GM19351 (cell line): ENCODE results near the gene PCNT.
A peak's percentile ranks its signal among the peaks of the same experiment; 100 is the strongest.
"Not testable (repeated sequence)": the region's sequence is repeated elsewhere in the genome, so short reads cannot be mapped to it uniquely, and the experiment has no call there.

Source experiments
- ATAC-seq: cut with Tn5 transposase; IDR thresholded peaks from one replicate; pipeline ENCODE4 v1.9.1; 2021; ENCODE audit warnings: mild to moderate bottlenecking, moderate library complexity; ENCODE audit not compliant: unreplicated experiment

PCNT gene

DNA sequence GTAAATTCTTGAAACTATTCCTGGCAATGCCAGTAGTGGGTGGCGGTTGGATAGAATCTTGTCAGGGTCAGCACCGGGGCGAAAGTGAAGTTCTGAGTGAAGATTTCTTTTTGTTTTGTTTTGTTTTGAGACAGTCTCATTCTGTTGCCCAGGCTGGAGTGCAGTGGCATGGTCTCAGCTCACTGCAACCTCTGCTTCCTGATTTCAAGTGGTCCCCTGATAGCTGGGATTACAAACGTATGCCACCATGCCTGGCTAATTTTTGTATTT, 33.3 kb downstream of the PCNT start:
- peak; percentile 55 for ATAC-seq

DNA sequence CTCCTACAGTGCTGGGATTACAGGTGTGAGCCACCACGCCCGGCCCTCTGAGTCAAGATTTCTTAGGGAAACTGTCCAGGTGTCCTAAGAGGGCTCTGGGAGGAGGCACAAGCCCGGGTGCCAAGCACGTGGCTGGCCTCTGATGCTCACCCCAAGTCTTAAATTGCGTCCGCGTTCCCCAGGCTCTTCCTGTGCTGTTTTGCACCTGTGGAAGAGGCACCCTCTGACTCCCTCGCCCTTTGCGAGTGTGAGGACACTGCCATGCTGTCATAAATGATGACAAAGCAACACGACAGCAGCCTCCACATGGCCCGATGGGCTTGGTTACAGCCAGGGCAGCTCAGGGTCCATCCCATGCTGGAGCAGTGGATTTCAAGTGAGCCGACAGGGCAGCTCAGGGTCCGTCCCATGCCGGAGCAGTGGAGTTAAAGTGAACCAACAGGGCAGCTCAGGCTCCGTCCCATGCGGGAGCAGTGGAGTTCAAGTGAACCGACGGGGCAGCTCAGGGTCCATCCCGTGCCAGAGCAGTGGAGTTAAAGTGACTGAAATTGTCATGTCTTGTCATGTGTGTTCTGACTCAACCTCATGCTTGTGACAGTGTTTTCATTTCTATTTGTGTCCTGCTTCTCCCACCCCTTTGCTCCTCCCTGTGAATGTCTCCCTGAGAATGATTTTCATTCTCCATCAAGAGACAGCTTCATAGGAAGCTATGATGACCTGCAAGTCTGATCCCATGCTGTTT, 33.9 kb downstream of the PCNT start:
- peak; percentile 17 for ATAC-seq

DNA sequence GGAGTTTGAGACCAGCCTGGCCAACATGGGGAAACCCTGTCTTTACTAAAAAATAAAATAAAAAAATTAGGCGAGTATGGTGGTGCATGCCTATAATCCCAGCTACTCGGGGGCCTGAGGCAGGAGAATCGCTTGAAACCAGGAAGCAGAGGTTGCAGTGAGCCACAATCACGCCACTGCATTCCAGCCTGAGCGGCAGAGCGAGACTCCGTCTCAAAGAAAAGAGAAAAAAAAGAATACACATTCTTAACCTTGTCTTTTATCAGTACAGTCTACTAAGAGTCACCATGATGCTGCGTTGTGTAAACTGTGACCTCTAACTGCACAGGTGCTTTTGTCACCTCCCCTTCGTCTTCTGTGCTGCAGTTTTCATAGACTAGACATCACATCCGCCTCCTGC, 37.2 kb downstream of the PCNT start:
- no peak for ATAC-seq

DNA sequence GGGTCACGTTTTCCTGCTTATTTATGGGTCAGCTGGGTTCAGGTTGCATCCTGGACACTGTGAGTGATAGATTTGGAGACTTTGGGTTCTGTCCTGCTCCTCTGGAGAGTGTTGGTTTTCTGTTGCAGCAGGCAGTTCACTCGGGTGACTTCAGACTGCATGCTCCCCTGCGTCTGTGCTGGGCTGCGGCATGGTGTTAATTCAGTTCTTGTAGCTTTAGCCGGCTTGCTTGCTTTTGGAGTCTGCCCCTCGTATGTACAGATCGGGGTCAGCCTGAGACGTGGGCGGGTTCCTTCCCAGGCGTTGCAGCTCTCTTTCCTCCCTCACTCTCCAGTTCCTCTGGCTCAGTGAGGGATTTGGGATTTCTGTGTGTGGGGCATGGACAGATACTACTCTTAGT, 38.0 kb downstream of the PCNT start:
- ATAC-seq: no peak

DNA sequence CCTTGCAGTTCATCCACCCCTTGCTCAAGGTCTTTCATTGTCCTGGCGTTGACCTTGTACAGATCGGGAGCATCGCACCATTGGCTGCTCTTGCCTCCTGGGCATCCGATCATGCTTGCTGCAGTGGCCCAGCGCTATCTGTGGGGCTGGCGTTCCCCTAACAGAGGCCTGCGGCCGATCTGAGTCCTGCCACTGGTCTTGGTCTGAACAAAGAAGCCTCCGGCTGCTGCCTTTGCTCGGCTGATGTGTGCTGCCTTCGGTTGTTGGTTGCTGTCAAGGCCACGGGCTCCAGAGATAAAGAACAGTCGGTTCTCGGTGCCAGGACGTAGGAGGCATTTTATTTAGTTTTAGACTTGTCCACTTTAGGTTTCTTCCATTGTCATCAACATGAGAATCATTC, 39.0 kb downstream of the PCNT start:
- no peak for ATAC-seq

DNA sequence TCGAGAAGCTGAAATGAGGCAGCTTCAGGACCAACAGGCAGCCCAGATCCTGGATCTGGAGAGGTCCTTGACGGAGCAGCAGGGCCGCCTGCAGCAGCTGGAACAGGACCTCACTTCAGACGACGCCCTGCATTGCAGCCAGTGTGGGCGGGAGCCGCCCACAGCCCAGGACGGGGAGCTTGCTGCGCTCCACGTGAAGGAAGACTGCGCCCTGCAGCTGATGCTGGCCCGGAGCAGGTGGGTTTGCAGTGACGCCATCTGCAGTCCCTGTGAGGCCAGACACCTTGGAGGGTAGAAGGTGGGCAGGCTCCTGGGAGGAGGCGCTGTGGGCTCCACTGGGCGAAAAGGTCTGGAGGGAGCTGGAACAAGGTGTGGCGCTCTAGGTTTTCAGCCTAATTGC, 39.7 kb downstream of the PCNT start:
- no peak for ATAC-seq

DNA sequence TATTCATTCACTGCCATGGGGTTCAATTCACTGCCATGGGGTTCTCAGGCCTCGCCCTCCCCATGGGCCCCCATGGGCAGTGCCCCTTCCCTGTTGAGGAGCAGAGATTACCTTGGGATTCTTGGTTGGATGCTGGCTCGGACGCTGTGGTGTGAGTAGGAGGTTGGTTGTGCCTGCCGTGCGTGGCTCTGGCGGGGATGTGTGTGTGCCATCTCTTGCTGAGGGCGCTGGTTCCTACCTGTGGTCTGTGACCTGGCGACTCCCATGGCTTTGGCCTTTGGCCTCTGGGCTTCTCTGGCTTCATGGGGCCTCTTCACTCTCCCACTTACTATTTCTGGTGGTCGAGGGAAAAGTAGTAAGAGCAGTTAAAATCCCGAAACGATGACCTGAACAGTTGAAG, 42.1 kb downstream of the PCNT start:
- ATAC-seq: no peak

DNA sequence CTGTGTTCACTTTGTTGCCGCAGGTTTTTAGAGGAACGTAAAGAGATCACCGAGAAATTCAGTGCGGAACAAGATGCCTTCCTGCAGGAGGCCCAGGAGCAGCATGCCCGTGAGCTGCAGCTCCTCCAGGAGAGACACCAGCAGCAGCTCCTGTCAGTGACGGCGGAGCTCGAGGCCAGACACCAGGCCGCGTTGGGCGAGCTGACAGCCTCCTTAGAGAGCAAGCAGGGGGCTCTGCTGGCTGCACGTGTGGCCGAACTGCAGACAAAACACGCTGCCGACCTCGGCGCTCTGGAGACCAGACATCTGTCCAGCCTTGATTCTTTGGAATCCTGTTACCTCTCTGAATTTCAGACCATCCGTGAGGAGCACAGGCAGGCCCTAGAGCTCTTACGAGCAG, 42.6 kb downstream of the PCNT start:
- no peak for ATAC-seq

DNA sequence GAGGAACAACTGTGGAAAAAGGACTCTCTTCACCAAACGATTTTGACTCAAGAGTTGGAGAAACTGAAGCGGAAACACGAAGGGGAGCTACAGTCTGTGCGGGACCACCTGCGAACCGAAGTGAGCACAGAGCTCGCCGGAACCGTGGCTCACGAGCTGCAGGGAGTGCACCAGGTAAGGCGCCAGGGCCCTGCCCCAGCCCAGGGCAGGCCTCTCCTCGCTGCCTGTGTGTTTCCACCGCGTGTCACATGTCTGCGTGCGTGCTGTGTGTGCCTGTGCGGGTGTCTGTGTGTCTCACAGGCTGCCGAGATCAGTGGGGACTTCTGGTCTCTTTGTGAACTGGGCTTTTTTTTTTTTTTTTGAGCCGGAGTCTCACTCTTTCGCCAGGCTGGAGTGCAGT, 43.0 kb downstream of the PCNT start:
- no peak for ATAC-seq

DNA sequence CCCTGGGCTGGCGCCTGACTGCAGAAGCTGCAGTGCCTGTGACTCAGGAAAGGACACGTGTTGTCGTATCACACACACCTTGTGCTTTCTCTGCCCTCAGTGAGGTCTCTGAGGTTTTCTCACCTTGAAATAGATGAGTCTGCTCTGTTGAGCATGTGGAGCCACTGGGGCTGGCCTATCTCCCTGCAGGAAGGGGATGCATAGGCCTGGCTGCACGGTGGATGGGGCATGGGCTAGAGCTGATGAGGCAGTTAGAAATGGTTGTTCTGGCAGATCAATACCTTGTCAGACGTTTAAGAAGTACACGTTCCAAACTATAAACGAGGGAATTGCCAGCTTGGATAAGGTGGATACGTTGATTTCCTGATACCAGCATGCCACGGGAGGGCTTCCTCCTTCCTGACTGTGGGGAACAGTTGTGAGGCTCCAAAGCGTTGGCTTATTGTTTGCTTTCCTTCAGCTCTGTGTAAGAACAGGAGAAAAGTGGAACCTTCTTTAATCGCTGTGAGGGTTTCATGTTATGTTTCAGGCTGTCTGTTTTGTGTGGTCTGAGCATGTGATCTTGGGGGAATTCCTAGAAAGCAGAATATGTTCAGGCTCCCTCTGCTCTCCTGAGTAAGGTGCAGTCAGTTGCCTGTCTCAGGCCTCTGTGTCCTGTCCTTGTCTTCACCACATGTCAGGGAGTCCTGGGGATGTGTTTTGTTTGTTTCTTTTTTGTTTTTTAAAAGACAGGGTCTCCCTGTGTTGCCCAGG, 44.8 kb downstream of the PCNT start:
- peak; percentile 72 for ATAC-seq

DNA sequence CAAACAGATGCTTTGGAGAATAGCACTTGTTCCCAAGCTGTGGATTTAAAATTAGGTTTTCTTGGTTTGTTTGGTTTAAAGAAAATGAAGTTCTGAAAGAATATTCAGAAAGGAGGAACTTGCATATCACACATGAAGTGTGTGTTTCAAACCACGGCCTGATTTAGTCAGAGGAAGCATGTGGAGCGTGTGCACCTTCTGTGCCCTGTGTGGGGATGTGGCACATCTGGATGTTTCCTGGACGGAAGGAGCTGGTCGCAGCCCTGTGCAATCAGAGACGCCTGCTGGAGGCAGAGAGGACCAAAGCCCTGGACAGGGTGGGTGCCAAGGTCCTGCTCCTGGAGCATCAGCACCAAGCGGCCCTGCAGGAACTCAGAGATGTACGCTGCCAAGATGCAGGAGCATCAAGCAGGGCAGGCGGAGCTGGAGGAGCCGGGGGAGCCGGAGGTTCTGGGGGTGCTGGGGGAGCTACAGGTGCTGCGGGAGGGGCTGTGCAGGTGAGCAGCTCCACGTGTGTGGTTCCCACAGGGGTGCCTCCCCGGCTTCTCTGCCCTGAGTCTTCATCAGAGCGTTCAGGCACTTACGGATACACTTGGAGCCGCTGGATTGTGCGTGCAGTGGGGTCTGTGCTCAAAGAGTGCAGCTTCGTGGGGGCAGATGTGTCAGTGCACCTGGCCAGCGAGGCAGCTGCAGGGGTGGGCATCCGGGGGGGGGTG, 45.7 kb downstream of the PCNT start:
- ATAC-seq: no peak

DNA sequence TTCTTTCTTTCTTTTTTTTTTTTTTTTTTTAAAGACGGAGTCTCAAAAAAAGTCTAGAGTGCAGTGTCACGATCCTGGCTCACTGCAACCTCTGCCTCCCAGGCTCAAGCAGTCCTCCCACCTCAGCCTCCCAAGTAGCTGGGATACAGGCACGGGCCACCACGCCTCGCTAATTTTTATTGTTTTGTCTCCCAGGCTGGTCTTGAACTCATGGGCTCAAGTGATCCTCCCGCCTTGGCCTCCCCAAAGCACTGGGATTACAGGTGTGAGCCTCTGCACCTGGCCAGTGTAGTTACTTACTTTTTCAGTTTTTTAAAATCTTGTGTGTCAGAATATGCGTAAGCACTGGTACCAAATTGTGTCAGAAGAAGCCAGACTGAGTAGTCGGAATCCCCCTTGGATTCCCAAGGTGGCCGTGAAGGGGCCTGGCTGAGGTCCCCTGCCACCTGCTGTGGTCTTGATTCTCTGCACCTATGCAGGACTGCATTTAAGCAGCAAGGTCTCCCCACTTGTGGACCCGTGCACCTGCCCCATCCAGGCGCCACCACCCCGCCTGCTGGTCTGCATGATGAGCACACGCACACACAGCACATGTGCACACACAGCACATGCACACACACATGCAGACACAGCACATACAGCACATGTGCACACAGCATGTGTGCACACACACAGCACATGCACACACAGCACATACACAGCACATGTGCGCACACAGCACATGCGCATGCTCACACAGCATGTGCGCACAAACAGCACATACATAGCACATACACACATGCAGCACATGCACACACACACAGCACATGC, 47.5 kb downstream of the PCNT start:
- no peak for ATAC-seq

DNA sequence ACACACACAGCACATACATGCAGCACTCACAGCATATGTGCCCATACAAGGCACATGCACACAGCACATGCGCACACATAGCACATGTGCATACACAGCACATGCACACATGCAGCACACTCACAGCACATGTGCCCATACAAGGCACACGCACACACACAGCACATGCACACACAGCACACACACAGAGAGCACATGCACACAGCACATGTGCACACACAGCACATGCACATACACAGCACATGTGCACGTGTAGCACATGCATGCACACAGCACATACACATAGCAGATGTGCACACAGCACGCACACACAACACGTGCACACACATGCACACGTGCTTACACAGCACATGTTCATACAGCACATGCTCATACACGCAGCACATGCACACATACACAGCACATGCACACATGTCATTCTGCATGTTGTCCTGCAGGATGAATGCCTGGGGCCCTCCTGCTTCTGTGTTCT, 48.1 kb downstream of the PCNT start:
- no peak for ATAC-seq

DNA sequence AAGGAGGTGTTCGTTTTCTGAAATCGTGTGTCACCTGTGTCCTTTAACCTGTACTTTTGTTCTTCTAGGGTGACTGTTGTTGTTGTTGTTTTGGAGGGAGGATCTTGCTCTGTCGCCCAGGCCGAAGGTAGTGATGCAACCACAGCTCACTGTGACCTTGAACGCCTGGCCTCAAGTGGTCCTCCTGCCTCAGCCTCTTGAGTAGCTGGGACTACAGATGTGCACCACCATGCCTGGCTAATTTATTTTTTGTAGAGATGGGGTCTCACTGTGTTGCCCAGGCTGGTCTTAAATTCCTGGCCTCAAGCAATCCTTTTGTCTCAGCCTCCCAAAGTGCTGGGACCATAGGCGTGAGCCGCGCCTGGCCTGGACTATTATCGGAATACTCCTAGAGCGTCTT, 49.0 kb downstream of the PCNT start:
- ATAC-seq: not testable (repeated sequence)

DNA sequence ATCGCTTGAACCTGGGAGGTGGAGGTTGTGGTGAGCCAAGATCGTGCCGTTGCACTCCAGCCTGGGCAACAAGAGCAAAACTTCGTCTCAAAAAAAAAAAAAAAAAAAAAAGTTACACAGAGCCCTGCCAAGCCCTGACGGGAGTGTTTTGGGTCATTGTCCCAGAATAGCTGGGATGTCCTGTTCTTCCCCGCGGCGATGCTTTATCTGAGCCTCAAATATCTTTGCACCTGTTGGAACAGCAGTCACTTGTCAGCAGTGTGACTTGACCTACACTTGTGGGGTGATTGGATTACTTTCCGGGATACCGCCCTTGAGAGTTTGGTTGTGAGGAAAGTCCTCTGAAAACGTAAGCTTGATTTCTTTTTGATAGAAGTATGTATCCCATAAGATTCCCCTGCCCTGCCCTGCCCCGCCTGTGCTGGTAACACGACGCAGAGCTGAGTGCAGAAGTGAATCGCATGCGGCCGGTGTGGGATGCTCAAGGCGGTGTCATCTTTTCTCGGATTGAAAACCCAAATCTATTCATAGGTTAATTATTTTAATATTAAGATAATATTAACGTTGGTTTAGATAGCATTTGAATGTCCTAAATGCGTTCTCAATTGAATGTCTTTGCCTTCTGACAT, 50.9 kb downstream of the PCNT start:
- no peak for ATAC-seq

DNA sequence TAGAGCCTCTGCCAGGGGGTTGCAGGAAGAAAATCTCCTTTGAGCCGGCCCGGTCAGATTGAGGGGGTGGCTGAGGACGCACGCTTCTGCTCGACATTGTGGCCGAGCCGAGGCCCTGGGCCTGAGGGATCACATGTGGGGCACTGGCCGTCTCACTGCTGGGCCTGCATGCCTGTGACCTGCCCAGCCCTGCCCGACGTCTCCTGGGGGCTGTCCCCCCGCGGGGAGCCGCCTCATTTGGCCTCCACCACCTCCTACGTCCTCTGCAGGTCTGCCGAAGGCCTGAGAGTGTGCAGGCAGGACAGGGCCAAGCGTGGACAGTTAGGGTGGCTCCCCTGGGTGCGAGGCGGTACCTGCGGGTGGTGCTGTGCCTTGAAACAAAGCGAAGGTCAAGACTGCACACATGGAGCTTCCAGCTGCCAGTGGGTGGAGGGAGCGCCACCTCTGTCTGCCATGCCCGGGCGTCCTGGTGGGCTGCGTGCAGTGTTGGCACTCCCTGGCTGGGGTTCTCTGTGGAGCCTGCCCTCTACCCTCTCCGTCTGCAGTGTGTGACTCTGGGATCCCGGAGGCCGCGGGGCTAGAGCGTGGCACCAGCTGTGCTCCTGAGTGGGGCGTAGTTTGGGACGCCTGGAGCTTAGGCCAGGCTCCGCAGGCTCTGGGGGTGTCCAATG, 51.7 kb downstream of the PCNT start:
- ATAC-seq: no peak

DNA sequence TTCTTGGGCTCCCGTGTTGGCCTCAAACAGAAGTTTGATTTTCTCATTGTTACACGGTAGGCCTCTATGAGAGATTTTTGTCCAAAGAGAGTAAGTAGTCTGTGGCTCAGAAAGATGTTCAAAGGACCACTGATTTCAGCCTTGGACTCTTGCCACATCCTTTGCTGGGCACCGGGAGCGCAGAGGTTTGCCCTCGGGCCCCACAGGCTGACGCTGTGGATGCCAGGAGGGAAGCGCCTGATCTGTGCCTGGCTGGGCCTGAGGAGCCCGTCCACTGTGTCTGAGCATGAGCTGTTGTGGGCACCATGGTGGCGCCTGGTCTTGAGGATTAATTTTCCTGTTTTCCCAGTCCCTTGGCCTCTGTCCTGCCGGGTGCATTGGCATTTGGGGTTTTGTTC, 52.3 kb downstream of the PCNT start:
- ATAC-seq: no peak

DNA sequence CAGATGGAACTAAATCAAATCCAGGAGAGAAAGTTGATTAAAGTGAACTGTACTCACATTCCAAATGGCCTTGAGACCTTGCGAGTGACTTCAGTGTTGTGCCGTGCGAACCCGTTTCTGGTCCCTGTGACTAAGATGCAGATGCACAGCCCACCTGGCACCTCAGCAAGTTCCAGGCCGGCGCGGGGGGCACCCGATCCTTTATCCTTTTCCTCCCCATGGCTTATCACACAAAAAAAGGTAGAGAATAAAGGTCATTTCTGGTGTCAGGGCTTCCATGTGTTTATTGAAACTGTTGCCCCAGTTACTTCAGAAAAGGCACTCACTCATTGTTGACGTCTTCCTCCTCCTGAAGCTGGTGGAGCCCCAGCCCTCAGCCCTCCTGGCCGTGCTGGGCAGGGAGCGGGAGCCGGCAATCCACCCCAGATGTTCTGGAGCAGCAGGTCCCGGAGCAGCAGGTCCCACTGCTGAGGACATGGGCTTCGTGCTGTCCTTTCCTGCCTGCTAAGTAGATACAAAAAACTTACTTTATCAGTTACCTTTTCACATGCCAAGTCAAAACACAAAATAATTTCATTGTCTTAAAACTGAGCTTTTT, 53.0 kb downstream of the PCNT start:
- no peak for ATAC-seq

DNA sequence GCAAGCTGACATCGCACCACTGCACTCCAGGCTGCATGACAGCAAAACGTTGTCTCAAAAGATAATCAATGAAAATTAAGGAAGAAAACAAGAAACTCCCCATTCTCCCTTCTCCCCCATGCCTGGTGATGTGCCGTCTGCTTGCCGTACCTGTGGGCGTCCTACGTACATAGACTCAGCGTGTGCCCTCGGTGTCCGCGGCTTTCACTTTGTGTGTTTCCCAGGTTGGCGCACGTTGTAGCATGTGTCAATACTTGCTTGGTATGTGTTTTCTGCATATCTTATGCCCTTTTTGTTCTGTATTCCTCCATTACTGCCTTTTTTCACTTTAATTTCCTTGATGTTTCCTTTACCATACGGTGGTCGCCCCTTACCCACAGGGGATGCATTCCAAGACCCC, 53.8 kb downstream of the PCNT start:
- ATAC-seq: no peak

DNA sequence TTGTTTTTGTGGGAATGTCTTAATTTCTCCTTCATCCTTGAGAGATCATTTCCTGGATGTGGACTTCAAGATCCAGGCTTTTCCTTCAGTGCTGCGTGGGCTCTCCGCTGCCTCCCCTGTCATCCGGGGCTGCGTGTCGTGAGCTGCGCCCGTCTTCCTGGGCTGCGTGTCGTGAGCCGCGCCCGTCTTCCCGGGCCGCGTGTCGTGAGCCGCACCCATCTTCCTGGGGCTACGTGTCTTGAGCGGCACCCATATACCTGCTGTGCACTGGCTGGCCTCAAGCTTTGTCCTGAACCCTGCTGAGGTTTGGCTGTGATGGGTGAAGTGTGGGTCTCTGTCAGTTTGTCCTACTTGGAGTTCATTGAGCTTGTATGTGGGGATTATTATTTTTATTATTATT, 55.1 kb downstream of the PCNT start:
- no peak for ATAC-seq
